Esophagus squamous epithelium (tissue), 4 donors: ENCODE measurements around the gene MMP3.

Experiments used
- POLR2A ChIP-seq, 4 donors: fragments of 450-650 bp; IDR thresholded peaks; one replicate each; pipeline ENCODE4 v1.6.1; 2017; ENCODE audit warnings: antibody characterized with exemption in 4 of 4, mild to moderate bottlenecking in 4 of 4, moderate library complexity in 3 of 4
- TF ChIP-seq, protein P1 (sequence below), 6 experiments: fragments of 450-650 bp in 4 of 6; fragments of 200-600 bp in 2 of 6; sonication (generic) in 2 of 6; IDR thresholded peaks; one replicate each; pipeline ENCODE4 v1.5.1; 2016 to 2019; ENCODE audit warnings: antibody characterized with exemption in 6 of 6, mild to moderate bottlenecking in 4 of 6, moderate library complexity in 4 of 6

DNA sequence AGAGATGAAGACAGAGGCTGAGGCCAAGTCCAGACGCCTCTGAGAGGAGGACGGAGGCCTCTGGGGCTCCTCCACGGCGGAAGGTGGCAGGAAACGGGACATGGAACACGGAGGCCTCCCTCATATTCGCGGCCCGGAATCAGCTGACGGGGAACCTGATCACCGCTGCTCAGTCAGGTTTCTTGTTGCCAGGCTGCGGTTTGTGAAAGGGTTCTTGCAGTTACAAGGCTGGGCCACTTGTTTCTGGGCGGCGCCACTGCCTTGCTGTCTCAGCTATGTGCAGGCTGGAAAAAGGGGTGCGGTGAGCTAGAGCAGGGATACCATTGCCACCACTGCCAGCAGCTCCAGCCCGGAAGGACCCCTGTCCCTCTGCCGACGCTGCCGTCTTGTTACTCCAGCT lies 35.5 kb downstream of the MMP3 start:
- TF ChIP-seq, protein P1, sequence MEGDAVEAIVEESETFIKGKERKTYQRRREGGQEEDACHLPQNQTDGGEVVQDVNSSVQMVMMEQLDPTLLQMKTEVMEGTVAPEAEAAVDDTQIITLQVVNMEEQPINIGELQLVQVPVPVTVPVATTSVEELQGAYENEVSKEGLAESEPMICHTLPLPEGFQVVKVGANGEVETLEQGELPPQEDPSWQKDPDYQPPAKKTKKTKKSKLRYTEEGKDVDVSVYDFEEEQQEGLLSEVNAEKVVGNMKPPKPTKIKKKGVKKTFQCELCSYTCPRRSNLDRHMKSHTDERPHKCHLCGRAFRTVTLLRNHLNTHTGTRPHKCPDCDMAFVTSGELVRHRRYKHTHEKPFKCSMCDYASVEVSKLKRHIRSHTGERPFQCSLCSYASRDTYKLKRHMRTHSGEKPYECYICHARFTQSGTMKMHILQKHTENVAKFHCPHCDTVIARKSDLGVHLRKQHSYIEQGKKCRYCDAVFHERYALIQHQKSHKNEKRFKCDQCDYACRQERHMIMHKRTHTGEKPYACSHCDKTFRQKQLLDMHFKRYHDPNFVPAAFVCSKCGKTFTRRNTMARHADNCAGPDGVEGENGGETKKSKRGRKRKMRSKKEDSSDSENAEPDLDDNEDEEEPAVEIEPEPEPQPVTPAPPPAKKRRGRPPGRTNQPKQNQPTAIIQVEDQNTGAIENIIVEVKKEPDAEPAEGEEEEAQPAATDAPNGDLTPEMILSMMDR (IDR thresholded peaks at IDR 0.05): peak in 2 of 6 experiments; percentile 17 to 43
- TF ChIP-seq POLR2A (IDR thresholded peaks at IDR 0.05): no peak
